GM04503 (cell line): ENCODE measurements around the gene HSPG2.
"Not testable (repeated sequence)": the region's sequence is repeated elsewhere in the genome, so short reads cannot be mapped to it uniquely, and the experiment has no call there.

Source experiments
- DNase-seq: peaks from one replicate; pipeline ENCODE4 v3.0.0-alpha.2; 2012; ENCODE audit warnings: low read depth

HSPG2 gene

GRCh38 chr1:21955501-21956281, 18.6 kb upstream of the HSPG2 start:
- DNase-seq = no peak

- no peak for DNase-seq
These were observed 17.9 kb upstream of the HSPG2 start for GRCh38 chr1:21955058-21955457.

DNA sequence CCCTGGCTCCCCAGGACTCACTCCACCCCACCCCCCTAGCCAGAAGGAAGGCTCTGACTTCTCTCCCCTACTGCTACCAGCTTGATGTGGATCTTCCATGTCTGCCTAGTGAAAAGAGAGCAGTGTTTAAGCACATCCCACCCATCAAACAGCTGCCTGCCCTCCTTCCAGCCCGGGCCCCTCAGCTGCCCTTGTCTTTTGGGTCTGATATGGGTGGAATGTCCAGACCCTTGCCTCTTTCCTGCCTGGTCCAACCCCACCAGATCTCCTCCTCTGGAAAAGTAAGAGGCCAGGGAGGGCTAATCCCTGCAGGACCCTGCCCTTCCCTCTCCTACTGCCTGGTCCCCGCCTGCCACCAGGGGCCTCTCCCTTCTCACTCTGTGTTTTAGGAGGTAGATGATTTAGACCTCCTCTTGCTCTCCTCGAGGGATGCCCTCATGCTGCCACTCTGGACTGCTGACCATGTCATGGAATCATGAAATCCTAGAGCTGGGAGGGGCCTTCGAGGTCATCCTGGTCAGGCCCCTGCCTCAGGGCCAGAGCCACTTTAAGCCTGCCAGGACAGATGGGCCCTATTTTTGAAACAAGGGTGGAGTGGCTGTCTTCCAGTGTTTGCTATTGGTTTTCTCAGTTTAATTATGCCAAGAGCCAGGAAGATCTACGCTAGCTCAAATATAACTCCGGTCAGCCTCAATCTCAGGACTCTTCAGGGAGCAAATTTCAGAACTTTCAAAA, 15.8 kb upstream of the HSPG2 start:
- DNase-seq = no peak

- no peak for DNase-seq
These were observed 14.2 kb upstream of the HSPG2 start for GRCh38 chr1:21951226-21951870.

DNA sequence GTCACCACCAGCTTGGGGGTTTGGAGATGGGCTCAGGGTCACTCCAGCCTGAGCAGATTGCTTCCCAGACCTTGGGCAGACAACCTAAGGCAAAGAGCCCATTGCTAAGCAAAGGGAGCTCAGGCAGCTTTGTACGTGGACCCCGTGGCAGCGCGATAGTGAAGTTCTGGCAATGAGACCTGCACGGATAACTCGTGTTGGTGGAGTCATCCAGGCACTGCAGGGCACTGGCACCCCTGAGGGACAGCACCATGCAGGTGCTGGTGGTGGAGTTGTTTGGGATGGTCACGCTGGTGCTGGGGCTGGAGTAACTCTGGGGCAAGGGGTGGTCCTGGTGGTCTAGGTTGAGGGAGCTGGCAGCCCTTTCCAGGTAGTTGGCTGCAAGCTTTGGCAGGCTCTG, 13.6 kb upstream of the HSPG2 start:
- no peak for DNase-seq

DNA sequence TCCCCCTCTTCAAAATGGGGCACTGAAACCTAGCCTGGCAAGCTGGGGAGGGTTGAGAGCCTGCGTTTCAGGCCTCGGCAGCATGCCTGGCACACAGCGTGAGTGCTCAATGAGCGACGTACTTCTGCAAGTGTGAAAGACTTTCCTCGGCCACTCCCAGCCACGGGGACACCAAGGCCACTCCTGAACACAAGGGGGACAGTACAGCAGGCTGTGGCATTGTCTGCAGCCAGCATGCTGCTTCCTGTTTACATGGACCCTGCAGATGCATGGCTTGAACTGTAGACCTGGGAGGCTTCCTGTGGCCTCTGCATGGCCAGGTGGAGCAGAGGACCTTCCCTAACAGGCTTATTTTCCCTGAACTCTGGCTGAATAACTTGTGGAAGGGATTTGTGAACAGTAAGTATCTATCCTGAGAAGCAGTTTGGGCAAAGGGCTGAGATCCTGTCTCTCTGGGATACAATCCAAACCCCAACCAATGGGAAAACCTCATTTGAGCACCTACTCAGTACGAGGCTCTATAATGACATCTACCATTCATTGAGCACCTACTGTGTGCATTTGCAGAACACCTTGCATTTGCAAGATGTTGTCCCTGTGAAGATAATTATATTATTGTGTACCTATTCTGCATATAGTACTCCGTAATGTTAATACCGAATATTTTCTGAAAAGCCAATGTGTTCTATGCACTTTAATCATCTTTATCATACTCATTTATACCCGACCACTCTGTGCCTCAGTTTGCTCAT, 9.9 kb upstream of the HSPG2 start:
- no peak for DNase-seq

DNA sequence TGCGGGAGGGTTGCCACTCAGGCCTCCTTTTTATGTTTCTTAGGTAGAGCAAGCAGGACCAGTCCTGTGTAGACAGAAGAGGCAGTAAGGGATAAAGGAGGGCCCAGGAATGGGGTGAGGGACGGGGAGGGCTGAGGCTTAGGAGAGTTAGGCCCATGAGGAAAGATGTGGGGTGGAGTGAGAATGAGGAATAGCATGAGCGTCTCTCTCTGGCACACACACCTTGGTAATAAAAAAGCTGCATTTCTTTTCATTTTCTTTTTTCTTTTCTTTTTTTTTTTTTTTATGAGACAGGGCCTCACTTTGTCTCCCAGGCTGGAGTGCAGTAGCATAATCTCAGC, 7.6 kb upstream of the HSPG2 start:
- no peak for DNase-seq

- not testable (repeated sequence) for DNase-seq
These were observed 6.0 kb upstream of the HSPG2 start for GRCh38 chr1:21942959-21943640.

- no peak for DNase-seq
These were observed 5.4 kb upstream of the HSPG2 start for GRCh38 chr1:21942464-21942863.

DNA sequence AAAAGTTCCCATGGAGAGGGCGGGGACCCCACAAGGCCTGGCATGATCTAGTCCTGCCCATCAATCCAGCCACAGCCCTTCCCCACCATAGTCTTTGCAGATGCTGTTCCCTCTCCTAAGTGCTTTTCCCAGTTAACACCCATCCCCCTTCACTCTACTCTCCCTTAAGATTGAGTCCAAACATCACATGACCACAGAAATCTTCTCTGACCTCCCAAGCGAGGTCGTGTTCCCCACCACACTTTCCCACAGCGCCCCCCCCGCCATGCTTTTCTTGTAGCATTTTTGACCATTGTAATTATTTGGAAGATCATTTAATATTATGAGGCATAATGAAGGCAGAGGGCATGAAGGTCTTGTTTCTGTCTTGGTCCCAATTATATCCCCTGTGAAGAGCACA, 4.3 kb upstream of the HSPG2 start:
- no peak for DNase-seq

DNA sequence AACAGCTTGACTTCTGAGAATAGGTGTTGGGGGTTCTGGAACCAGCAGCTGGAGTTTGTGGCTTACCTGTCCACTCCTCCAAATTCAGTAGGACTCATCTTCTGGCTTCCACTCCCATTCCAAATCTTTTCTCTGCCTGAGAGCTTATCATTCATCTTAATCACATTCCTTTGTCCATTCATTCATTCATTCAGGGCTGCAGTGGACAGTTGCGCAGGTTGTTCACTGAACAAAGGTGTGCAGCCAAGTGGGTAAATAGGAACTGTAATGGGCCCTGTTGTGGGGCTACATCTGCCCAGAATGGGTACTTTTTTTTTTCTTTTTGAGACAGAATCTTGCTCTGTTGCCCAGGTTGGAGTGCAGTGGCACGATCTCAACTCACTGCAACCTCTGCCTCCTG, 3.4 kb upstream of the HSPG2 start:
- no peak for DNase-seq

- DNase-seq = peak; percentile 89
These were observed 2.7 kb upstream of the HSPG2 start for GRCh38 chr1:21939650-21940374.

DNA sequence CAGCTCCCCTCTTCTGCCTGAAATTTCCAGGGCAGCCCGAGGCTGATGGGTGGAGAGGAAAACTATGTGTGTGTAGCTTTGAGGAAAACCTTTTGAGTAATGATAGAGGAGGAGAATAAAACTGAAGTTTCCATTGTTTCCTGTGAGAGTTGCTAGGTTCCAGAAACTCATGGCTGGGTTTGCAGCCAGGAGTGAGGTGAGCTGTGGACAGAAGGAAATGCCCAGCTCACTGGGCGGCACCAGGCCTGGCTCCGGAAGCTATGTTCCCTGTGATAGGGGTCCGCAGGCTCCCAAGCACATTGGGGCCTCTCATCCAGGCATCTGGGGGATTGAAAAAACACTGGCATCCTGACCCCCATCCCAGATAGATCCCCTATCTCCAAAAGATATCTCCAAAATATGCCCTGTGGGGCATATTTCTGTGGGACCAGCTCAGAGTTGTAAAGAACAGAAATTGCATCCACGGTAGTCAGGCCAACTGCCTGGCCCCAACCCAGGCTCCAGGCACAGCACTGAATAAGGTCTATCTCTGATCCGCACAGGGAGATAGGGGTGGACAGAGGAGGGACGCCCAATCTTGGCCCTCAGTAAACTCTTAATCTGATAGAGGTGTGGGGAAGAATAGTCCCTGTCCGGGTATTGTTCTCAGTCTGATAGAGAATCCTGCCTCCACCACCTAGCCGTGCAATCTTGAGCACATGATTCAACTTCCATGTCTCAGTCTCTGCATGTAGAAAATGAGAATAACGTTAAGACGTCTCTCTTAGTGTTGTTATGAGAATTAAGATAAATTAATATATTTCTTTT, 1.8 kb upstream of the HSPG2 start:
- no peak for DNase-seq

GRCh38 chr1:21937372-21938121, 437 bp upstream of the HSPG2 start:
- no peak for DNase-seq

DNA sequence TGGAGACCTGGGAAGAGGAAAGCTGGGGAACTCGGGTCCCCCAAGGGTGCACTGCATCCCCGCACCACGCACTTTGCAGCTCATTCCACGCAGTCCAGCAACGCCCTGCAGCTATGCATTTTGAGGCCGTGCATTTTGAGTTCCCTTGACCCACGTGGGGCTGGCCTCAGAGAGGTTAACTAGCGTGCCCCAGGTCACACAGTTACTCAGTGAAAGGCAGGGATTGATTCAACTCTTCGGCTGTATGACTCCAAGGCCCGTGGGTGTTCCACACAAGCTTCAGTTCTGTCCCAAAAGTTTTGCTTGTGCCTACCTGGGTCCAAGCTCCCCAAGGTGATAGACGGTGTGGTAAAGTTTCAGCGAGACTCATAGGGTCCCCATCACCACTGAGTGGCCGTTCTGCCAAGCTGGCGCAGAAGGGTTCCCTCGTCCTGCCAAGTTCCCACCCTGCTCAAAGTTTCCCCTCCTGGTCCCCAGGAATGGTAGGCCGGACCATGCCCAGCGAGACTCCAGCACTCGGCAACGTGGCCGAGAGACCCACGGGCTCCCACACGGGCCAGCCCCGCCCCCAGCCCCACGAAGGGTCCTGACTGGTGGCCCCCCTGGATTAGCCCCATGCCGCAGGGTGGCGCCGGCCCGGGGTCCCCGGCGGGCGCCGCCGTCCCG, 611 bp downstream of the HSPG2 start:
- DNase-seq = no peak

- no peak for DNase-seq
These were observed 1.2 kb downstream of the HSPG2 start for GRCh38 chr1:21935891-21936365.

- DNase-seq = no peak
These were observed 1.7 kb downstream of the HSPG2 start for GRCh38 chr1:21935393-21935804.

DNA sequence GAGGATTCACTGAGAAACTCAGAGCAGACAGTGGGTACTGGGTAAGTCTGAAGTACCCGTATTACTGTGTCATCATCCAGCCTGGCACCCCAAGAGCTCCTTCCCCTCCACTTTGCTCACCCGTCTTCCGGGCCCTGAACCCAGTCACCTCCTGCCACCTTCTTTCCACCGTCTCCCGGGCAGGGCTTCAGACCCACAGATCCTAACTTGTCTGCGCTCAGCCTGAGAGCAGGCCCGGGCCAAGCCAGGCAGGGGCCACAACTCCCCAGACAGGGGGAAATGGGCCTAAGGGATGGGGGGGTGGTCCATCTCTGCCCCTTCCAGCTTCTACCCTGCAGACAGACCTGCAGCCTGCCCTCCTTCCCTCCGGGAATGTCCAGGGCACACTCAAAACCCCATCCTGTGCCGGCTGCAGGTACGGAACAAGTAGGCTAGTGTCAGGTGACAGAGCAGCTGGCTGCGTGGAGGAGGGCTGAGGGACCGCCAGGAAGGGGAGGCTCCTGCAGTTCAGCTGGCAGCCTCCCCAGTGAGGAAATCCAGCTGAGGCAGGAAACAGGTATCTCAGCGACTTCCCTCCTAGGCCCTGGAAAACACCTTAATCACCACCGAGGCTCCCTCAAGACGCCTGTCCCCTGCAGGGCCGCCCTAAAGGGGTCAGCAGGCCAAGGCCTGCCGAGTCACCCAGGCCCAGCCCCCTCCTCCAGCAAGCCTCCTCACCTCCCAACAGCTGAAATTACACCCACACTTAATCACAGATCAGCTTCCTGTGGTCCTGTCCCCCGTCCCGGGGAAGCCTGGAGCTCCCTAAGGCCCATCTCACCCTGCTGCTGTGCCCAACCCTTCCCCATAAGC, 3.5 kb downstream of the HSPG2 start:
- no peak for DNase-seq
